ENCODE data around the gene KCP. TPM values are rescaled to one million over a fixed set of nuclear protein-coding genes. Genes with fewer than 3 reads are reported as not detected.

Gene KCP
- total and polyA plus RNA-seq, 2 of the 13 experiments (the other 11 are each of a cell fraction or from before 2014, with no cell fraction given) = 0.37 to 1.0 TPM

- in situ Hi-C loops (cut with HindIII; ENCODE audit: extremely low pct_ligation_motif_present, low pct_unique_long_range_greater_than_20kb) = no loop called here
- H2AFZ ChIP-seq (ENCODE audit: low read length) = no peak overlapping the region
- WGBS (ENCODE audit: low lambda C conversion rate) = 0% methylated on average over 2 of the region's 7 CpGs
- DNase-seq (ENCODE audit: low spot score) (no peak), ATAC-seq (peak; percentile 55), FAIRE-seq (no peak)
- peaks cover 64% of the 10 kb centered on the region for H3K4me1 ChIP-seq (ENCODE audit: insufficient read depth, low read length)
- H3K9me3 ChIP-seq (ENCODE audit: low read length) = no peaks in the 10 kb centered on the region
- no peaks in the 10 kb centered on the region for H3K79me2 ChIP-seq (ENCODE audit: insufficient read depth, low read length)
- no TSS peak for BruUV-seq (replicated peaks)
- no peak overlapping the region for H3K9ac ChIP-seq (ENCODE audit: insufficient read depth, low read depth, low read length)
- peak; percentile 4; the same call in 1 of the 2 replicates for TF ChIP-seq SAP130 (CRISPR knock-in tag; IDR thresholded peaks at IDR 0.05; ENCODE audit: low read depth)
- TF ChIP-seq HNRNPL (IDR thresholded peaks at IDR 0.05; ENCODE audit: low read depth, low read length) = peak; percentile 55; the same call in 1 of the 2 replicates
- TF ChIP-seq HDAC2 (CRISPR knock-in tag; IDR thresholded peaks at IDR 0.05) = no peak
- TF ChIP-seq ZSCAN21 (CRISPR knock-in tag; IDR thresholded peaks at IDR 0.05; ENCODE audit: borderline replicate concordance) = peak; percentile 30; the same call in 1 of the 2 replicates
- no peaks in the 10 kb centered on the region for H3K36me3 ChIP-seq (replicated peaks in 1 of 2; ENCODE audit: control insufficient read depth in 1 of 2, insufficient read depth in 2 of 2, low read length in 2 of 2)
- no peak overlapping the region for H3K27ac ChIP-seq (ENCODE audit: extremely low read length, insufficient read depth, low read length)
- H3K27me3 ChIP-seq (ENCODE audit: control insufficient read depth in 1 of 2, insufficient read depth in 2 of 2, low read length in 2 of 2) = peaks cover 1 to 18% of the 10 kb centered on the region in 2 experiments; a peak in 4 of 5 replicates
- peak overlapping the region; percentile 20 to 75 (median 65); a peak in 4 of 6 replicates for H3K4me3 ChIP-seq (replicated peaks in 1 of 3; ENCODE audit: insufficient read depth in 1 of 3, low read depth in 2 of 3, low read length in 3 of 3)
- POLR2A ChIA-PET = no interaction called here
- intact Hi-C loops (cut with micrococcal nuclease; ENCODE audit: unreplicated experiment) = no loop called here
- no peaks in the 10 kb centered on the region for H4K20me1 ChIP-seq (ENCODE audit: insufficient read depth, low read length)
- CTCF ChIA-PET (ENCODE audit: low intra/inter-chr PET ratio, low total read pairs) = no interaction called here
- peak overlapping the region; percentile 92 for H3K4me2 ChIP-seq (ENCODE audit: low read depth, low read length)
These were observed 28.8 kb upstream of the KCP start for GRCh38 chr7:128939075-128939860.

GRCh38 chr7:128938544-128939074, 28.1 kb upstream of the KCP start:
- H3K4me1 ChIP-seq (ENCODE audit: insufficient read depth, low read length) = peaks cover 70% of the 10 kb centered on the region
- POLR2A ChIA-PET = no interaction called here
- DNase-seq (ENCODE audit: low spot score) = no peak
- no peaks in the 10 kb centered on the region for H3K36me3 ChIP-seq (replicated peaks in 1 of 2; ENCODE audit: control insufficient read depth in 1 of 2, insufficient read depth in 2 of 2, low read length in 2 of 2)
- 3% methylated on average over 23 of the region's 30 CpGs for WGBS (ENCODE audit: low lambda C conversion rate)
- peaks cover 1 to 22% of the 10 kb centered on the region in 2 experiments; a peak in 4 of 5 replicates for H3K27me3 ChIP-seq (ENCODE audit: control insufficient read depth in 1 of 2, insufficient read depth in 2 of 2, low read length in 2 of 2)
- no peaks in the 10 kb centered on the region for H3K9me3 ChIP-seq (ENCODE audit: low read length)
- H3K27ac ChIP-seq (ENCODE audit: extremely low read length, insufficient read depth, low read length) = no peak overlapping the region
- H3K79me2 ChIP-seq (ENCODE audit: insufficient read depth, low read length) = no peaks in the 10 kb centered on the region
- BruUV-seq (replicated peaks) = no TSS peak
- FAIRE-seq = no peak
- in situ Hi-C loops (cut with HindIII; ENCODE audit: extremely low pct_ligation_motif_present, low pct_unique_long_range_greater_than_20kb) (no loop called here), intact Hi-C loops (cut with micrococcal nuclease; ENCODE audit: unreplicated experiment) (no loop called here)
- no peaks in the 10 kb centered on the region for H4K20me1 ChIP-seq (ENCODE audit: insufficient read depth, low read length)
- CTCF ChIA-PET (ENCODE audit: low intra/inter-chr PET ratio, low total read pairs) = no interaction called here
- peak overlapping the region; percentile 92 for H3K4me2 ChIP-seq (ENCODE audit: low read depth, low read length)
- peak overlapping the region; percentile 56 to 75 (median 57) for H3K4me3 ChIP-seq (replicated peaks in 1 of 3; ENCODE audit: insufficient read depth in 1 of 3, low read depth in 2 of 3, low read length in 3 of 3)
- H3K9ac ChIP-seq (ENCODE audit: insufficient read depth, low read depth, low read length) = no peak overlapping the region
- no peak overlapping the region for H2AFZ ChIP-seq (ENCODE audit: low read length)
- ATAC-seq = peak; percentile 9
- TF ChIP-seq DR1 (CRISPR knock-in tag; IDR thresholded peaks at IDR 0.05) (no peak), EEA1 (CRISPR knock-in tag; IDR thresholded peaks at IDR 0.05; ENCODE audit: borderline replicate concordance) (no peak), ZNF615 (CRISPR knock-in tag; IDR thresholded peaks at IDR 0.05; ENCODE audit: borderline replicate concordance) (no peak), ZNF446 (CRISPR knock-in tag; IDR thresholded peaks at IDR 0.05) (no peak), ZFP82 (CRISPR knock-in tag; IDR thresholded peaks at IDR 0.05; ENCODE audit: borderline replicate concordance) (no peak), MTF2 (CRISPR knock-in tag; IDR thresholded peaks at IDR 0.05; ENCODE audit: borderline replicate concordance) (0 out of 2 replicates have a peak, but pooled peaks have one; percentile 7), MBNL3 (CRISPR knock-in tag; conservative IDR thresholded peaks at IDR 0.05) (no peak), STAG1 (CRISPR knock-in tag; IDR thresholded peaks at IDR 0.05) (no peak), ZSCAN20 (CRISPR knock-in tag; IDR thresholded peaks at IDR 0.05; ENCODE audit: borderline replicate concordance) (no peak), ZNF687 (CRISPR knock-in tag; IDR thresholded peaks at IDR 0.05) (peak; percentile 21; the same call in 1 of the 2 replicates)
